Activated CD4-positive, CD25-positive, alpha-beta regulatory T cell treated with anti-CD3 and anti-CD28 coated beads, Interleukin-2, amount 50 U/mL, for 24 hours (primary cell): ENCODE results near the gene GPR137C.
"Not testable (repeated sequence)": the region's sequence is repeated elsewhere in the genome, so short reads cannot be mapped to it uniquely, and the experiment has no call there.

ENCODE experiments used
- ATAC-seq, 2 donors: fragments of 150-1000 bp; cut with Tn5 transposase; one replicate each; pipeline ENCODE4 v1.10.0; 2021; ENCODE audit warnings: mild to moderate bottlenecking in 1 of 2, moderate library complexity in 1 of 2

GPR137C gene

GRCh38 chr14:52568454-52568853, 15.8 kb downstream of the GPR137C start:
- not testable (repeated sequence) for ATAC-seq

DNA sequence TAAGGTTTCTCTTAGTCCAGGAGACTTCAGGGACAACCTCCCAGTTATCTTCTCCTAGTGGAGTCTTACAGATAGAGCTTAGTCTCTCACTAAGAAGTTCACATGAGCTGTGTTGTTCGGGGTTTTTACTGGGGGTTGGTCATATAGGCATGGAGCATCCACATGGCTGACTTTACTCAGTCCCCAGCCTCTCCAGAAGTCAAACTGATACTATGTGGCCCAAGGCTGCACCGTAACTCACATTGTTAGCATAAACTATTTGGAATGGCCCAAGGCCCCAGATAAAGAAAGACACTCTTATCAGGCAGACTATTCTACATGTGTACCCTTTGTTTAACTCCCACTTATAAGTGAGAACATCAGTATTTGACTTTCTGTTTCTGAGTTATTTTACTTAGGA, 23.2 kb downstream of the GPR137C start:
- no peak for ATAC-seq

DNA sequence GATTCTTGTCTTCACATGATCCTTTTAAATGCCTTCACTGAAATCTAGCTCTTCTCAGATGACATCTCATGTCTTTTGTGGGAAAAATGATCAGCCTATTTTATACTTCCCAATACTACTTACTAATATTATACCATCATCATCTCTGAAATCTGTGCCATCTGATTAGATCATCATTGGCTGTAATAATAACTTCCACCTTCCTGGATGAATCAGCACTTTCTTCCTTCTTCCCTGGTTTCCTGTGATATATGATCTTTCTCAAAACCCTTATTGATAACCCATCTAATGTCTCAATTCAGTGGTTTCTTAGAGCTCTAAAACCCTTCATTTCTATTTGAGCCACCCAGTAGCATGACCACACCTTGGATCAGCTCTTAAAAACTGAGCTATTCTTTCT, 30.9 kb downstream of the GPR137C start:
- ATAC-seq: no peak

- ATAC-seq: no peak
Observed at GRCh38 chr14:52589646-52590045, 37.0 kb downstream of the GPR137C start.

- no peak for ATAC-seq
Observed at GRCh38 chr14:52590318-52590717, 37.7 kb downstream of the GPR137C start.

GRCh38 chr14:52596320-52596719, 43.7 kb downstream of the GPR137C start:
- no peak for ATAC-seq

GRCh38 chr14:52596861-52597260, 44.2 kb downstream of the GPR137C start:
- ATAC-seq: no peak

GRCh38 chr14:52598568-52598967, 45.9 kb downstream of the GPR137C start:
- ATAC-seq: no peak

- ATAC-seq: no peak
Observed at GRCh38 chr14:52599974-52600373, 47.3 kb downstream of the GPR137C start.

DNA sequence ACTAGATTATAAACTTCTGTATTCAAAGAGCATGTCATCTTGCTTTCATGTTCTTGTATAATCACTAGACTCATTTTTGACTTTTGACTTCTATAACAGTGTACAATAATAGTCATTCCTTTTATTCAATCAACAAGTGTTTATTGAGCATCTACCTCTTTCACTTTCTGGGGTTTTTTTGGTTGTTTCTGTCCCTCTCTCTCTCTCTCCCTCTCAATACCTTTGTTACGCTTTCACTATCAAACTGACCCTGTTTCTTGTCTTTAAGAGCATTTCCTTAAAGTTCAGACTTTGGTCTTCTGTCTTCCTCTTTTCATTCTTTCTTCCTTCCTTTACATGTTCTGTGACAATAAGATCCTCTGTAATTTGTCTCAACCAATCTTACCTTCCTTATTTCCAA, 49.5 kb downstream of the GPR137C start:
- ATAC-seq: no peak

DNA sequence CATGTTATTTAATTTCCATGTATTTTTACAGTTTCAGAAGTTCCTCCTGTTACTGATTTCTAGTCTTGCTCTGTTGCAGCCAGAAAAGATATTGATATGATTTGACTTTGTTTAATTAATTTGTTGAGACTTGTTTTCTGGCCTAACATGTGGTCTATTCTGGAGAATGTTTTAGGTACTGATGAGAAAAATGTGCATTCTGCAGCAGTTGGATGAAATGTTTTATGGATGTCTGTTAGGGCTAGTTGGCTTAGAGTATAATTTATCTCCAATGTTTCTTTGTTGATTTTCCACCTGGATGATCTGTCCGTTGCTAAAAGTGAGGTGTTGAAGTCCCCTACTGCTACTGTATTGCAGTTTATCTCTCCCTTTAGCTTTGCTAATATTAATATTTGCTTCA, 54.4 kb downstream of the GPR137C start:
- no peak for ATAC-seq

DNA sequence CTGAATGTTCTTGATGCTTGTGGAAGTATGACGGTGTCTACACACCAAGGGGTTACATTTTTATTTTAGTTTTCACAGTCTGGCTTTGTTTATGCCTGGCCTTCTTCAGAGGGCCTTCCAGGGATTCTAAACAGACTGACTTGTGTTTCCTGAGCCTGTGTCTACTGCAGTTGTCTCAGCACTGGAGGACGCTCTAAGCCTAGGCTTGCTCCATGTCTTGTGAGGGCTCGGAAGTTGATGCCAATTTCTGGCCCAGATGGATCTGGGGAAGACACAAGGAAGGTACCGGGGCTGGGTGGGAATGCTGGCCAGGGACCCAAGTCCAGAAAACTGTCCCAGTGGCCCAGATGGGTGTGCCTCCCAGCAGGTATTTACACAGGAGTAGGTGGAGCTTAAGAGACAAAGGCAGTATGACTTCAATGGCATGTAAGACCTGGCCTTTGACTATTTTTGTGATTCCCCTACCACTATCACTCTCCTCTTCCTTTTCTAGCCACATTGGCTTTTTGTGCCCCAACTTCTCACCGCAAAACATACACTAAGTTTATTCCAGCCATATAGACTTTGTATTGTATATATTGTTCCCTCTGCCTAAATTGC, 56.9 kb downstream of the GPR137C start:
- no peak for ATAC-seq

- no peak for ATAC-seq
Observed at GRCh38 chr14:52610187-52610586, 57.6 kb downstream of the GPR137C start.

- ATAC-seq: no peak
Observed at GRCh38 chr14:52618602-52619001, 66.0 kb downstream of the GPR137C start.

- ATAC-seq: no peak
Observed at GRCh38 chr14:52619687-52620086, 67.1 kb downstream of the GPR137C start.

DNA sequence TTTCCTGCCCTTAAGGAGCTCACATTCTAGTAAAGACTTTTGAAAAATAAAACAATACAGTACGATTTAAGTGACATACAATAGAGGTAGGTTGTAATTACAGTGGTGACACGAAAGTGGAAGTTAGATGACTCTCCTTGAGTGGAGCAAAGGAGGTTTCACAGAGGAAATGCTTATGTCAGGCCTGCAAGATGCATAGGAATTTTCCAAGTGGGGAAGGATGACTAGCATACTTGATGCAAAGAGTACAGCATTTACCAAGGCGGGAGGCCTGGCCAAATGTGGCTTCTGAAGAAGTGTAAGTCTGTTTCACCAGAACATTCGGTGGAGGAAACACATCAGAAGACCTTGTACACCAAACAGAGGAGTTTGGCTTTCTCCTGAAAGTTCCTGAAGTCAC, 87.5 kb downstream of the GPR137C start:
- peak in 1 of 2 donors; percentile 17 for ATAC-seq

DNA sequence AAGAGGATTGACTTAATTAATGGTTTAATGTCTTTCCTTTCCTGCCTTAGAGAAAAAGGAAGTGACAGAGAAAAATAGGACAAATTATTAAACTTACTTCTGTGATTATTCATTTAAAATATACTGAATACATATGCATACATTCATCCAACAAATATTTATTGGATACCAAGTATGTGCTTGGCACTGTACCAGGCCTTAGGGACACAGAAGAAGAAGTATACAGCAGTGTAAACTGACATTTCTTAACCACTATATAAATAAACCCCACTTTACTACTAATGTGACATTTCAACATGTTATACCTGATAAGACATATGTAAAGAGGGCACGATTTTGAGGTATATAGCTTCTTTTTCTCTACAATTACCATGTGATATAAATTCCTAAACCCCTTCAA, 89.1 kb downstream of the GPR137C start:
- ATAC-seq: no peak

DNA sequence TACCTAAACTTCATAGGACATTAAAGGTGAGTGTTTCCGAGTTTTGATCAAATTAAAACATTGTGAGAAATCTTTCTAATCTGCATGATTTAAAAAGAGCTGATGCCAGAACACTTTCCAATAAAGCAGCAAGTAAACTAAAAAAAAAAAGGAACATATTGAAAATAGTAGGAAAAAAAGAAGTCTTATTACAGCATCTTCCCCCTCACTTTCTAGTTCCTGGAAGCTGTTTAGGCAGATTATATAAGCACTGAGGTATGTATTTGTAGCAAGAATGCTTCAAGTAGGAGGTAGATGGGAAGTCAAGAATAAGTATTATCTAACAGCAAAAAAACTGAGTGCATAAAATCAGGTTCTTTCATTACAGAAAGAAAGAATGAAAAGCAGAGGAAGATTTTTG, 96.9 kb downstream of the GPR137C start:
- no peak for ATAC-seq

DNA sequence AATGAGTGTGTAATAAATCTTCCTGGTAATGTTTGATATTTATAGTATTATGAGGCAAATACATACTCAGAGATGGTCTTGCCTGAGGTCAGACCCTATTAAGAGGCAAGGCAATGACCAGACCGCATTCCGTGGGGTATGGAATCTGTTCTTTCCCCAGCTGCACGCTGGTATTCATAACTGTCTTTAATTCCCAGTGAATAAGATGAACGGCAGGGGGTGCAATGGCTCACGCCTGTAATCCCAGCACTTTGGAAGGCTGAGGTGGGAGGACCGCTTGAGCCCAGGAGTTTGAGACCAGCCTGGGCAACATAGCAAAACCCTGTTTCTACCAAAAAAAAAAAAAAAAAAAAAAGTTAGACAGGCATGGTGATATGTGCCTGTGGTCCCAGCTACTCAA, 98.1 kb downstream of the GPR137C start:
- ATAC-seq: no peak

DNA sequence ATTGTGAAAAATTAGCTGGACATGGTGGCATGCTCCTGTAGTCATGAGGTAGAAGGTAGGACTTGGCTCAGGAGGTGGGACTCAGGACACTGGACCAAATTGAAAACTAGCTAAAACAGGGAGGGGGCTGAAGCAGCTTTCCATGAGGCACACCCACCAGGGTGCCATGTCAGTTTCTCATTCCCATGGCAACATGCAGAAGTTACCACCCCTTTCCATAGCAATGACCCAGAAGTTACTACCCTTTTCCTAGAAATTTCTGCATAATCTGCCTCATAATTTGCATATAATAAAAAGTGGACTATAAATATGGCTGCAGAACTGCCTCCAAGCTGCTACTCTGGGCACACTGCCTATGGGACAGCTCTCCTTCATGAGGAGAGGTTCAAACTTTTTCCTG, 104.3 kb downstream of the GPR137C start:
- no peak for ATAC-seq

- ATAC-seq: no peak
Observed at GRCh38 chr14:52660325-52660724, 107.7 kb downstream of the GPR137C start.

GRCh38 chr14:52660832-52661231, 108.2 kb downstream of the GPR137C start:
- ATAC-seq: no peak

DNA sequence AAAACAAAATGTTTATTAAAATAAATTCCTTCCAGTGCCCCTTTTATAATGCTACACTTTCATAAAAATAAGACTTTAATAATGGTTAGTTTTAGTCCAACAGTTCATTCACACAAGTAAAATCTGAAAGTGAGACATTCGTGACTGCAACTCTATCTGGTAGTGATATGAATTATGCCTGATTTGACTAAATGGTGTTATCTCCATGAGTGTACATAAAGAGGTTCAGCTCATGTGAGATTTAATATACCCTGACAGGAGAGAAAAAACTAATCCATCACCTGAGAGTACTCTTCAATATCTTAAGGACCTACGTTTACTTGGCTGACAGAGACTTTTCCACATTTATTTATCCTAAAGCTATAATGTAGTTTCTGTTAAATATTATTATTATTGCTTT, 108.7 kb downstream of the GPR137C start:
- ATAC-seq: peak in 1 of 2 donors; percentile 58

DNA sequence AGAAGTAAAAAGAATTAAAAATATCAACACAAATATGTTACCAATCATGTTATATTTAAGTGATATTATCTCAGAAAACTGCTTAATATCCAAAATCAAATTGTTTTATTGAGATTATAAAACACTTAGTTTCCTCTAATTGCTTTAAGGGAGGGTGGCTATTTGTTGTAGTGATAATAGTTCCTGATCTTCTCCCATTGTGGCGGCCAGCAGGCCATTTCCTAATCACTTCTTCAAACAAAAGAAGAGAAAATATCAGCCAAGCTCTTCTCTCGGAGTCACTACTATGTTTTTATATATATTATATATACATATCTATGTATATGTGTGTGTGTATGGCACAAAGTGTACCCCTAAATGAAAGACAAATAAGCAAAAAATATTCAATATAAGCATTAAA, 111.2 kb downstream of the GPR137C start:
- ATAC-seq: no peak

GRCh38 chr14:52678591-52678990, 126.0 kb downstream of the GPR137C start:
- no peak for ATAC-seq
